SU-DHL-6 (cell line): ENCODE data around the gene HSP90AB1.

Experiments
- EZH2phosphoT487 ChIP-seq: fragments of 200-600 bp; sonication (generic), shearing (Covaris generic); conservative IDR thresholded peaks from 2 replicates; pipeline ENCODE4 v1.6.1; 2018; ENCODE audit warnings: mild to moderate bottlenecking, antibody characterized with exemption, low read length, moderate library complexity, mixed read lengths
- TF ChIP-seq, protein P1 (sequence below): fragments of 200-600 bp; sonication (generic); IDR thresholded peaks from one replicate; pipeline ENCODE4 v1.5.1; 2017; ENCODE audit warnings: antibody characterized with exemption, mild to moderate bottlenecking, low read length, moderate library complexity; ENCODE audit not compliant: insufficient read depth, poor library complexity, severe bottlenecking

DNA sequence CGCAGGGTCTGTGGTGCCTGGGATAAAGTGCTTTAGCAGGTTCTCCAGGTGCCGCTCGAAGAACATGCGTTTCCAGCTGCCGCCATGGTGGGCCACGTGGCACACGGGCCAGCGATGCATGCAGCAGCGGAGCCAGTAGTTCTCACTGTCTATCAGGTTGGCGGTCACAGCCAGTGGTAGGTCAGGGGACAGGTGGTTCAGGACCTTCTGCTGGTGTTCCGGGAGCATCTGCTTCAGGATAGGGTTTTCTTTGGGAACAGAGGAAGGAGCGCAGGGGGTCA, 39.3 kb downstream of the HSP90AB1 start:
- TF ChIP-seq, protein P1, sequence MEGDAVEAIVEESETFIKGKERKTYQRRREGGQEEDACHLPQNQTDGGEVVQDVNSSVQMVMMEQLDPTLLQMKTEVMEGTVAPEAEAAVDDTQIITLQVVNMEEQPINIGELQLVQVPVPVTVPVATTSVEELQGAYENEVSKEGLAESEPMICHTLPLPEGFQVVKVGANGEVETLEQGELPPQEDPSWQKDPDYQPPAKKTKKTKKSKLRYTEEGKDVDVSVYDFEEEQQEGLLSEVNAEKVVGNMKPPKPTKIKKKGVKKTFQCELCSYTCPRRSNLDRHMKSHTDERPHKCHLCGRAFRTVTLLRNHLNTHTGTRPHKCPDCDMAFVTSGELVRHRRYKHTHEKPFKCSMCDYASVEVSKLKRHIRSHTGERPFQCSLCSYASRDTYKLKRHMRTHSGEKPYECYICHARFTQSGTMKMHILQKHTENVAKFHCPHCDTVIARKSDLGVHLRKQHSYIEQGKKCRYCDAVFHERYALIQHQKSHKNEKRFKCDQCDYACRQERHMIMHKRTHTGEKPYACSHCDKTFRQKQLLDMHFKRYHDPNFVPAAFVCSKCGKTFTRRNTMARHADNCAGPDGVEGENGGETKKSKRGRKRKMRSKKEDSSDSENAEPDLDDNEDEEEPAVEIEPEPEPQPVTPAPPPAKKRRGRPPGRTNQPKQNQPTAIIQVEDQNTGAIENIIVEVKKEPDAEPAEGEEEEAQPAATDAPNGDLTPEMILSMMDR: no peak
- TF ChIP-seq EZH2phosphoT487: no peak
